Spleen (tissue), 11 donors: ENCODE measurements around the gene TRIM25. TPM values are rescaled to one million over a fixed set of nuclear protein-coding genes. Genes with fewer than 3 reads are reported as not detected.

Source experiments
- DNase-seq: peaks from one replicate; pipeline ENCODE4 v3.0.0-alpha.2; 2020
- H3K27ac ChIP-seq, 8 donors: fragments of 200-600 bp; sonication (generic) in 7 of 8; 1 replicate in 4 of 8; 2 replicates in 4 of 8; pipeline versions ENCODE4 v1.5.0 to v1.8.0; 2016 to 2021; ENCODE audit warnings: inconsistent platforms in 4 of 8, mild to moderate bottlenecking in 4 of 8, moderate library complexity in 1 of 8
- H3K27me3 ChIP-seq, 7 donors: fragments of 200-600 bp; sonication (generic) in 6 of 7; replicated peaks in 1 of 7; 1 replicate in 4 of 7; 2 replicates in 3 of 7; pipeline versions ENCODE4 v1.5.0 to v1.8.0; 2016 to 2021; ENCODE audit warnings: inconsistent platforms in 3 of 7, mild to moderate bottlenecking in 1 of 7
- H3K36me3 ChIP-seq, 6 donors: fragments of 200-600 bp; sonication (generic) in 5 of 6; 1 replicate in 4 of 6; 2 replicates in 2 of 6; pipeline versions ENCODE4 v1.5.0 to v1.8.0; 2016 to 2021; ENCODE audit warnings: inconsistent platforms in 2 of 6
- H3K4me1 ChIP-seq, 6 donors: fragments of 200-600 bp; sonication (generic) in 5 of 6; 1 replicate in 3 of 6; 2 replicates in 3 of 6; pipeline versions ENCODE4 v1.5.0 to v1.8.0; 2016 to 2021; ENCODE audit warnings: inconsistent platforms in 3 of 6
- H3K4me3 ChIP-seq, 8 donors: fragments of 200-600 bp; sonication (generic) in 7 of 8; 1 replicate in 4 of 8; 2 replicates in 4 of 8; pipeline versions ENCODE4 v1.5.0 to v1.8.0; 2016 to 2021; ENCODE audit warnings: inconsistent platforms in 4 of 8, mild to moderate bottlenecking in 4 of 8, moderate library complexity in 2 of 8
- H3K9me3 ChIP-seq, 8 donors: fragments of 200-600 bp; sonication (generic) in 7 of 8; 1 replicate in 4 of 8; 2 replicates in 4 of 8; pipeline versions ENCODE4 v1.5.0 to v1.8.0; 2016 to 2021; ENCODE audit warnings: inconsistent platforms in 4 of 8
- CTCF ChIP-seq, 11 experiments: fragments of 200-600 bp in 7 of 11; fragments of 450-650 bp in 4 of 11; sonication (generic) in 4 of 11; IDR thresholded peaks in 8 of 11; conservative IDR thresholded peaks in 3 of 11; 1 replicate in 7 of 11; 2 replicates in 4 of 11; pipeline versions ENCODE4 v1.4.0 to v1.8.0; 2016 to 2021; ENCODE audit warnings: antibody characterized with exemption in 11 of 11, inconsistent platforms in 4 of 11, mild to moderate bottlenecking in 1 of 11
- POLR2A ChIP-seq, 3 donors: fragments of 450-650 bp; IDR thresholded peaks; one replicate each; pipeline ENCODE4 v1.5.1; 2017; ENCODE audit warnings: antibody characterized with exemption in 3 of 3, mild to moderate bottlenecking in 1 of 3
- POLR2AphosphoS5 ChIP-seq, 3 donors: sonication (generic); formaldehyde crosslinking; IDR thresholded peaks; one replicate each; pipeline ENCODE4 v1.5.1; 2017; ENCODE audit warnings: antibody characterized with exemption in 3 of 3
- WGBS, 5 donors: extraction: QIAGEN DNeasy Blood & Tissue Kit in 3 of 5; methylation state at CpG; one replicate each; pipeline versions ENCODE4 v1.1.5 to v1.1.7; 2013 to 2018; 5-methylcytosine and 5-hydroxymethylcytosine counted together
- intact Hi-C: fragments of 100-400 bp; cut with DNase I; formaldehyde crosslinking; loops from one replicate; pipeline ENCODE4 v1.15.0; 2023; ENCODE audit warnings: low total_unique reads
- polyA plus RNA-seq, 3 donors: library from polyadenylated mRNA; stranded (reverse); fragments of 200-250 nt; gene quantifications; one replicate each; pipeline ENCODE4 v1.2.1, GENCODE V29; 2013
- total RNA-seq, 7 donors: library from RNA; depleted of rRNA in 3 of 7; stranded (reverse); fragments of >200 nt in 3 of 7; fragmentation: NEBNext Ultra II Directional in 4 of 7; extraction: Animal tissue kit (Norgen Biotek cat#: 25700) in 4 of 7; gene quantifications; one replicate each; pipeline versions ENCODE4 v1.1.0 to v1.2.1, GENCODE V29; 2016 to 2021
- donor health status: healthy with polysubstance abuse.
- donor health status: DM: no; HTN: no; CAD: no; lungs with moderate emphysema.
- donor health status: DM: no; HTN: no; CAD: no.
- donor health status: Bipolar disorder and iron deficiency.
- donor health status: healthy.
- donor health status: DM: no; HTN: no; CAD: no.
- donor health status: DM: yes; HTN: yes; CAD: no.

TRIM25 gene
- total and polyA plus RNA-seq, 10 donors = 13.8 to 168 (median 122) TPM

GRCh38 chr17:56880571-56880970 lies 33.3 kb downstream of the TRIM25 start:
- Histone ChIP-seq H3K4me3 (no peak overlapping the region), H3K36me3 (peaks cover 0 to 19% (median 0%) of the 10 kb centered on the region in 6 donors), H3K27ac (no peak overlapping the region), H3K4me1 (peaks cover 0 to 20% (median 3%) of the 10 kb centered on the region in 6 donors), H3K27me3 (no peaks in the 10 kb centered on the region), H3K9me3 (no peaks in the 10 kb centered on the region)
- no peak for DNase-seq
- intact Hi-C loops = no loop called here
- TF ChIP-seq POLR2AphosphoS5 (IDR thresholded peaks at IDR 0.05) = no peak
- TF ChIP-seq CTCF (IDR thresholded peaks at IDR 0.05 in 8 of 11, conservative IDR thresholded peaks at IDR 0.05 in 3 of 11) = no peak
- TF ChIP-seq POLR2A (IDR thresholded peaks at IDR 0.05) = no peak
- 80 to 84% (median 82%) methylated on average over 8 of the region's 8 CpGs for WGBS, 5 donors

GRCh38 chr17:56880133-56880532 lies 33.7 kb downstream of the TRIM25 start:
- intact Hi-C loops = no loop called here
- Histone ChIP-seq H3K4me1 (peaks cover 0 to 16% (median 3%) of the 10 kb centered on the region in 6 donors), H3K27ac (no peak overlapping the region), H3K27me3 (no peaks in the 10 kb centered on the region), H3K4me3 (no peak overlapping the region), H3K36me3 (peaks cover 0 to 17% (median 0%) of the 10 kb centered on the region in 6 donors), H3K9me3 (no peaks in the 10 kb centered on the region)
- no peak for TF ChIP-seq CTCF (IDR thresholded peaks at IDR 0.05 in 8 of 11, conservative IDR thresholded peaks at IDR 0.05 in 3 of 11)
- no peak for TF ChIP-seq POLR2AphosphoS5 (IDR thresholded peaks at IDR 0.05)
- TF ChIP-seq POLR2A (IDR thresholded peaks at IDR 0.05) = no peak
- no peak for DNase-seq
- WGBS, 5 donors = 49 to 66% (median 58%) methylated on average over 3 of the region's 3 CpGs

GRCh38 chr17:56879280-56879679 lies 34.6 kb downstream of the TRIM25 start:
- Histone ChIP-seq H3K4me3 (no peak overlapping the region), H3K36me3 (peaks cover 0 to 12% (median 0%) of the 10 kb centered on the region in 6 donors), H3K27ac (no peak overlapping the region), H3K27me3 (no peaks in the 10 kb centered on the region), H3K9me3 (no peaks in the 10 kb centered on the region), H3K4me1 (peaks cover 0 to 16% (median 3%) of the 10 kb centered on the region in 6 donors)
- 88 to 92% (median 90%) methylated on average over 5 to 7 of the region's 7 CpGs for WGBS, 5 donors
- TF ChIP-seq POLR2A (IDR thresholded peaks at IDR 0.05) (no peak), CTCF (IDR thresholded peaks at IDR 0.05 in 8 of 11, conservative IDR thresholded peaks at IDR 0.05 in 3 of 11) (no peak), POLR2AphosphoS5 (IDR thresholded peaks at IDR 0.05) (no peak)
- intact Hi-C loops = no loop called here
- DNase-seq = no peak

GRCh38 chr17:56876766-56877179 lies 37.1 kb downstream of the TRIM25 start:
- Histone ChIP-seq H3K27me3 (no peaks in the 10 kb centered on the region), H3K27ac (peak overlapping the region in 2 of 8 donors; percentile 15 to 20), H3K4me1 (peaks cover 0 to 16% (median 3%) of the 10 kb centered on the region in 6 donors), H3K36me3 (peaks cover 0 to 3% (median 0%) of the 10 kb centered on the region in 6 donors), H3K9me3 (no peaks in the 10 kb centered on the region), H3K4me3 (no peak overlapping the region)
- TF ChIP-seq CTCF (IDR thresholded peaks at IDR 0.05 in 8 of 11, conservative IDR thresholded peaks at IDR 0.05 in 3 of 11) = no peak
- peak in 1 of 3 donors; percentile 19 for TF ChIP-seq POLR2AphosphoS5 (IDR thresholded peaks at IDR 0.05)
- 65 to 83% (median 75%) methylated on average over 7 of the region's 7 CpGs for WGBS, 5 donors
- intact Hi-C loops = no loop called here
- DNase-seq = no peak
